GM19193 (cell line): ENCODE measurements around the gene ANKS1B.

Source experiments
- POLR2A ChIP-seq: IDR thresholded peaks from 4 replicates; pipeline ENCODE4 v1.6.1; 2011; ENCODE audit not compliant: insufficient read depth, insufficient read length; ENCODE audit errors: extremely low read depth

ANKS1B gene

GRCh38 chr12:98945864-98946263 lies 1038.9 kb downstream of the ANKS1B start:
- TF ChIP-seq POLR2A, result no peak

- no peak for TF ChIP-seq POLR2A
Observed at GRCh38 chr12:98939926-98940325, 1044.8 kb downstream of the ANKS1B start.

- no peak for TF ChIP-seq POLR2A
Observed at GRCh38 chr12:98939350-98939749, 1045.4 kb downstream of the ANKS1B start.

GRCh38 chr12:98935847-98936246 lies 1048.9 kb downstream of the ANKS1B start:
- no peak for TF ChIP-seq POLR2A

GRCh38 chr12:98922871-98923270 lies 1061.9 kb downstream of the ANKS1B start:
- no peak for TF ChIP-seq POLR2A

- no peak for TF ChIP-seq POLR2A
Observed at GRCh38 chr12:98918176-98918863, 1066.4 kb downstream of the ANKS1B start.

- TF ChIP-seq POLR2A, result no peak
Observed at GRCh38 chr12:98916106-98916505, 1068.6 kb downstream of the ANKS1B start.

GRCh38 chr12:98912401-98912974 lies 1072.2 kb downstream of the ANKS1B start:
- no peak for TF ChIP-seq POLR2A

GRCh38 chr12:98911396-98911795 lies 1073.3 kb downstream of the ANKS1B start:
- TF ChIP-seq POLR2A, result no peak

- no peak for TF ChIP-seq POLR2A
Observed at GRCh38 chr12:98909746-98910145, 1075.0 kb downstream of the ANKS1B start.

- TF ChIP-seq POLR2A, result no peak
Observed at GRCh38 chr12:98908866-98909265, 1075.9 kb downstream of the ANKS1B start.

- TF ChIP-seq POLR2A, result no peak
Observed at GRCh38 chr12:98903875-98904274, 1080.9 kb downstream of the ANKS1B start.

- no peak for TF ChIP-seq POLR2A
Observed at GRCh38 chr12:98901189-98901588, 1083.5 kb downstream of the ANKS1B start.

GRCh38 chr12:98896938-98897337 lies 1087.8 kb downstream of the ANKS1B start:
- TF ChIP-seq POLR2A, result no peak

GRCh38 chr12:98895086-98895651 lies 1089.6 kb downstream of the ANKS1B start:
- TF ChIP-seq POLR2A, result no peak

- no peak for TF ChIP-seq POLR2A
Observed at GRCh38 chr12:98894412-98895085, 1090.2 kb downstream of the ANKS1B start.
